H9 (cell line): ENCODE results near the gene SCP2. TPM values are rescaled to one million over a fixed set of nuclear protein-coding genes. Genes with fewer than 3 reads are reported as not detected.

Experiments used
- DNase-seq: peaks from one replicate; pipeline ENCODE4 v3.0.0-alpha.2; 2017
- H2AFZ ChIP-seq: one replicate; pipeline ENCODE4 v1.6.1; 2013; ENCODE audit warnings: mild to moderate bottlenecking, low read length, control low read depth, moderate library complexity
- H2AK5ac ChIP-seq: 2 replicates; pipeline ENCODE4 v1.6.1; 2013; ENCODE audit warnings: low read length, control low read depth, mixed read lengths; ENCODE audit not compliant: insufficient read length
- H2BK120ac ChIP-seq: one replicate; pipeline ENCODE4 v1.6.1; 2013; ENCODE audit warnings: low read depth, mild to moderate bottlenecking, low read length, control low read depth, inconsistent platforms; ENCODE audit not compliant: poor library complexity, severe bottlenecking
- H2BK12ac ChIP-seq: 2 replicates; pipeline ENCODE4 v1.6.1; 2013; ENCODE audit warnings: low read length, control low read depth, mixed read lengths, low read depth; ENCODE audit not compliant: insufficient read length
- H2BK15ac ChIP-seq: 2 replicates; pipeline ENCODE4 v1.6.1; 2013; ENCODE audit warnings: low read depth, low read length, control low read depth
- H2BK20ac ChIP-seq: one replicate; pipeline ENCODE4 v1.6.1; 2013; ENCODE audit warnings: low read depth, mild to moderate bottlenecking, low read length, control low read depth, inconsistent platforms; ENCODE audit not compliant: poor library complexity, severe bottlenecking
- H2BK5ac ChIP-seq: 2 replicates; pipeline ENCODE4 v1.6.1; 2013; ENCODE audit warnings: low read length, control low read depth, mixed read lengths; ENCODE audit not compliant: insufficient read length
- H3K14ac ChIP-seq: 2 replicates; pipeline ENCODE4 v1.6.1; 2013; ENCODE audit warnings: low read length, control low read depth; ENCODE audit not compliant: insufficient read depth
- H3K18ac ChIP-seq: 2 replicates; pipeline ENCODE4 v1.6.1; 2013; ENCODE audit warnings: low read depth, mild to moderate bottlenecking, mixed read lengths, low read length, control low read depth; ENCODE audit not compliant: insufficient read length
- H3K23ac ChIP-seq: 2 replicates; pipeline ENCODE4 v1.6.1; 2013; ENCODE audit warnings: low read length, control low read depth, mixed read lengths, low read depth; ENCODE audit not compliant: insufficient read length
- H3K23me2 ChIP-seq: 2 replicates; pipeline ENCODE4 v1.6.1; 2013; ENCODE audit warnings: low read depth, mild to moderate bottlenecking, mixed read lengths, low read length, control low read depth; ENCODE audit not compliant: insufficient read length, poor library complexity, severe bottlenecking
- H3K27ac ChIP-seq: 2 replicates; pipeline ENCODE4 v1.5.1; 2013; ENCODE audit warnings: low read length, control low read depth, mixed read lengths, low read depth; ENCODE audit not compliant: insufficient read length
- H3K27me3 ChIP-seq: 2 replicates; pipeline ENCODE4 v1.6.1; 2013; ENCODE audit warnings: low read length, control low read depth, inconsistent platforms; ENCODE audit not compliant: insufficient read depth
- H3K4ac ChIP-seq: 2 replicates; pipeline ENCODE4 v1.6.1; 2013; ENCODE audit warnings: low read depth, mild to moderate bottlenecking, control low read depth, inconsistent platforms, low read length, moderate library complexity
- H3K4me1 ChIP-seq: 2 replicates; pipeline ENCODE4 v1.6.1; 2013; ENCODE audit warnings: low read length, control low read depth, inconsistent platforms; ENCODE audit not compliant: insufficient read depth
- H3K4me2 ChIP-seq: 2 replicates; pipeline ENCODE4 v1.6.1; 2013; ENCODE audit warnings: low read length, control low read depth, mixed read lengths; ENCODE audit not compliant: insufficient read length, insufficient read depth
- H3K56ac ChIP-seq: 2 replicates; pipeline ENCODE4 v1.6.1; 2013; ENCODE audit warnings: low read depth, mild to moderate bottlenecking, mixed read lengths, low read length, control low read depth; ENCODE audit not compliant: insufficient read length
- H3K79me1 ChIP-seq: 2 replicates; pipeline ENCODE4 v1.6.1; 2013; ENCODE audit warnings: low read depth, mild to moderate bottlenecking, moderate library complexity, low read length, control low read depth, inconsistent platforms; ENCODE audit not compliant: insufficient read depth, poor library complexity, severe bottlenecking
- H3K79me2 ChIP-seq: 2 replicates; pipeline ENCODE4 v1.6.1; 2013; ENCODE audit warnings: low read length, control low read depth, inconsistent platforms; ENCODE audit not compliant: insufficient read depth
- H3K9ac ChIP-seq: 2 replicates; pipeline ENCODE4 v1.6.1; 2013; ENCODE audit warnings: low read length, control low read depth, mixed read lengths; ENCODE audit not compliant: insufficient read length; ENCODE audit errors: extremely low read depth
- H3K9me3 ChIP-seq: one replicate; pipeline ENCODE4 v1.6.1; 2013; ENCODE audit warnings: low read depth, low read length, inconsistent platforms; ENCODE audit not compliant: control insufficient read depth
- H3T11ph ChIP-seq: one replicate; pipeline ENCODE4 v1.6.1; 2013; ENCODE audit warnings: mild to moderate bottlenecking, low read length, control low read depth, inconsistent platforms
- H4K20me1 ChIP-seq: one replicate; pipeline ENCODE4 v1.6.1; 2013; ENCODE audit not compliant: control insufficient read depth, insufficient read length, insufficient read depth
- H4K5ac ChIP-seq: 2 replicates; pipeline ENCODE4 v1.6.1; 2013; ENCODE audit warnings: low read depth, mild to moderate bottlenecking, mixed read lengths, low read length, control low read depth; ENCODE audit not compliant: insufficient read length
- H4K8ac ChIP-seq: replicated peaks from 2 replicates; pipeline ENCODE4 v1.6.1; 2013; ENCODE audit warnings: low read length, control low read depth, mixed read lengths, low read depth; ENCODE audit not compliant: insufficient read length
- H4K91ac ChIP-seq: 2 replicates; pipeline ENCODE4 v1.6.1; 2013; ENCODE audit warnings: low read depth, mild to moderate bottlenecking, moderate library complexity, mixed read lengths, low read length, control low read depth; ENCODE audit not compliant: insufficient read length
- H3K27ac Mint-ChIP-seq, 3 experiments: 2 replicates in 2 of 3; 3 replicates in 1 of 3; pipeline ENCODE4 v1.8.0; 2020 to 2021; ENCODE audit warnings: mixed read lengths in 3 of 3, mild to moderate bottlenecking in 1 of 3, moderate library complexity in 1 of 3
- H3K27me3 Mint-ChIP-seq: 2 replicates; pipeline ENCODE4 v1.8.0; 2021; ENCODE audit warnings: low read depth, mild to moderate bottlenecking, moderate library complexity, mixed read lengths
- H3K36me3 Mint-ChIP-seq, 3 experiments: 2 replicates in 2 of 3; 3 replicates in 1 of 3; pipeline ENCODE4 v1.8.0; 2020 to 2021; ENCODE audit warnings: low read depth in 3 of 3, mixed read lengths in 3 of 3; ENCODE audit not compliant: insufficient read depth in 1 of 3
- H3K4me1 Mint-ChIP-seq, 2 experiments: 2 replicates each; pipeline ENCODE4 v1.8.0; 2020; ENCODE audit warnings: mixed read lengths in 2 of 2
- H3K4me3 Mint-ChIP-seq, 2 experiments: 2 replicates in 1 of 2; 3 replicates in 1 of 2; pipeline ENCODE4 v1.8.0; 2020 to 2021; ENCODE audit warnings: mild to moderate bottlenecking in 2 of 2, mixed read lengths in 2 of 2, moderate library complexity in 1 of 2
- H3K9me3 Mint-ChIP-seq, 2 experiments: 2 replicates in 1 of 2; 3 replicates in 1 of 2; pipeline ENCODE4 v1.8.0; 2020; ENCODE audit warnings: mild to moderate bottlenecking in 2 of 2, mixed read lengths in 2 of 2, moderate library complexity in 1 of 2
- WGBS: extraction: QIAGEN DNeasy Blood & Tissue Kit; methylation state at CpG from one replicate; pipeline ENCODE4 v1.1.7; 2013; ENCODE audit warnings: missing lambda C conversion rate, low lambda C conversion rate, mixed read lengths; ENCODE audit not compliant: insufficient read length; ENCODE audit errors: extremely low coverage; 5-methylcytosine and 5-hydroxymethylcytosine counted together
- total RNA-seq: library from RNA; stranded (reverse); gene quantifications from 2 replicates; pipeline ENCODE4 v1.2.1, GENCODE V29; 2021
- TF ChIP-seq, protein P1 (sequence below): fragments of 200-600 bp; sonication (generic); conservative IDR thresholded peaks from 3 replicates; pipeline ENCODE4 v1.8.0; 2021; ENCODE audit warnings: antibody characterized with exemption, mild to moderate bottlenecking

The SCP2 gene
- total RNA-seq, 1 experiment from 2014 or later: 48.8 TPM

DNA sequence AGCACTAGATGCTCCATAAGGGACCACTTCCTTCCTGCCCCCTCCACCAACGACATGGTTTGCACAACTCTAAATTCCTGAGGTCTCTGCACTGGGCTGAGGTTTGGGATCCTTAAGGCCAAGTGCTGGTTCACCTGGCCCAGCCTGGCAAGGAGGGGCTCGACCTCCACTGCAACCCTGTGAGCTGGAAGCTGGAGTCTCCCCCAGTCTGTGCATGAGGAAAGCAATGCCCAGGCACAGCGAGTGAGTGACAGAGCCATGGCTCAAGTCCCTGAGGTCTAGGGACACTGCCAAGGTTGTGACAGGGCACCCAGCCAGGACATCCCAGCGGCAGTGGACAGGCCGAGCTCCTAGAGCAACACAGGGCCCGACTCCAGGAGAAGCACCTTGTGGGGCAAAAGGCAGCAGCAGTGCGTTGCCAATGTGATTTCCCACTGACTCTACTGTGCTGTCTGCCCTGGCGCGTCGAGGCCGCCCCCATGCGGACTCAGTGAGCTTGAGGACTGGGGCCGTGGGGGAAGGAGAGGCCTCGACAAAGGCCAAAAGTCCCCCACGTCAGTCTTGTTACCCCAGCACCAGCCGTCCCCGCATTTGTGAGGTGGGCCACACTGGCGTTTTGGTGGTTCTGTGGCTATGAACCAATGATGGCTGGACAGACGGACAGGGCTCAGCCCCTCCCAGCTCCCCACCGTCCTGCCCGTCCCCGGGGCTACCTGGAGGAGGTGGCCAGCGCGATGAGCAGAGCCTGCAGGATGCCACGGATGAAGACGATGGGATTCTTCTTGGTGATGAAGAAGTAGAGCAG is 165.0 kb downstream of the SCP2 start:
- H4K5ac ChIP-seq: no peak overlapping the region
- no peak overlapping the region for H3K56ac ChIP-seq
- no peaks in the 10 kb centered on the region for H4K20me1 ChIP-seq
- no peaks in the 10 kb centered on the region for H3K4me1 ChIP-seq
- Mint-ChIP-seq H3K27me3 (peaks cover 5% of the 10 kb centered on the region), H3K4me1 (peaks cover 4% of the 10 kb centered on the region in 2 experiments; a peak in 3 of 4 replicates), H3K27ac (no peak overlapping the region), H3K9me3 (no peaks in the 10 kb centered on the region), H3K4me3 (no peak overlapping the region), H3K36me3 (no peaks in the 10 kb centered on the region)
- no peak overlapping the region for H2AFZ ChIP-seq
- H3K4ac ChIP-seq: no peak overlapping the region
- H2AK5ac ChIP-seq: no peak overlapping the region
- no peak overlapping the region for H3K18ac ChIP-seq
- H2BK20ac ChIP-seq: no peak overlapping the region
- WGBS: no CpG with 5 or more reads among the region's 26 CpGs
- no peak overlapping the region for H3K23ac ChIP-seq
- H3K27ac ChIP-seq: no peak overlapping the region
- H3K9ac ChIP-seq: no peak overlapping the region
- H3K79me2 ChIP-seq: no peaks in the 10 kb centered on the region
- H2BK15ac ChIP-seq: no peak overlapping the region
- TF ChIP-seq, protein P1, sequence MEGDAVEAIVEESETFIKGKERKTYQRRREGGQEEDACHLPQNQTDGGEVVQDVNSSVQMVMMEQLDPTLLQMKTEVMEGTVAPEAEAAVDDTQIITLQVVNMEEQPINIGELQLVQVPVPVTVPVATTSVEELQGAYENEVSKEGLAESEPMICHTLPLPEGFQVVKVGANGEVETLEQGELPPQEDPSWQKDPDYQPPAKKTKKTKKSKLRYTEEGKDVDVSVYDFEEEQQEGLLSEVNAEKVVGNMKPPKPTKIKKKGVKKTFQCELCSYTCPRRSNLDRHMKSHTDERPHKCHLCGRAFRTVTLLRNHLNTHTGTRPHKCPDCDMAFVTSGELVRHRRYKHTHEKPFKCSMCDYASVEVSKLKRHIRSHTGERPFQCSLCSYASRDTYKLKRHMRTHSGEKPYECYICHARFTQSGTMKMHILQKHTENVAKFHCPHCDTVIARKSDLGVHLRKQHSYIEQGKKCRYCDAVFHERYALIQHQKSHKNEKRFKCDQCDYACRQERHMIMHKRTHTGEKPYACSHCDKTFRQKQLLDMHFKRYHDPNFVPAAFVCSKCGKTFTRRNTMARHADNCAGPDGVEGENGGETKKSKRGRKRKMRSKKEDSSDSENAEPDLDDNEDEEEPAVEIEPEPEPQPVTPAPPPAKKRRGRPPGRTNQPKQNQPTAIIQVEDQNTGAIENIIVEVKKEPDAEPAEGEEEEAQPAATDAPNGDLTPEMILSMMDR: no peak
- H4K91ac ChIP-seq: no peak overlapping the region
- no peak overlapping the region for H3T11ph ChIP-seq
- H2BK5ac ChIP-seq: no peak overlapping the region
- no peak overlapping the region for H2BK12ac ChIP-seq
- no peak for DNase-seq
- no peak overlapping the region for H2BK120ac ChIP-seq
- H3K23me2 ChIP-seq: no peaks in the 10 kb centered on the region
- no peaks in the 10 kb centered on the region for H3K9me3 ChIP-seq
- H3K4me2 ChIP-seq: no peak overlapping the region
- no peaks in the 10 kb centered on the region for H3K27me3 ChIP-seq
- H3K14ac ChIP-seq: 0 out of 2 replicates have a peak overlapping the region, but pooled peaks have one; percentile 20
- H4K8ac ChIP-seq: no peak overlapping the region
- H3K79me1 ChIP-seq: no peaks in the 10 kb centered on the region
